Tibial artery (tissue), 4 donors: ENCODE data around the gene SMC5.

Source experiments
- DNase-seq, 2 donors: peaks; one replicate each; pipeline ENCODE4 v3.0.0-alpha.2; 2019
- H3K27ac ChIP-seq, 2 donors: fragments of 200-600 bp; sonication (generic) in 1 of 2; 1 replicate in 1 of 2; 2 replicates in 1 of 2; pipeline ENCODE4 v1.5.1; 2018 to 2019; ENCODE audit warnings: mild to moderate bottlenecking in 1 of 2
- H3K27me3 ChIP-seq, 2 donors: fragments of 200-600 bp; sonication (generic) in 1 of 2; one replicate each; pipeline versions ENCODE4 v1.5.1 to v1.6.0; 2016 to 2019
- H3K36me3 ChIP-seq, 3 donors: fragments of 200-600 bp; sonication (generic) in 2 of 3; one replicate each; pipeline ENCODE4 v1.5.1; 2016 to 2019; ENCODE audit warnings: mild to moderate bottlenecking in 2 of 3
- H3K4me1 ChIP-seq, 4 donors: fragments of 200-600 bp; sonication (generic) in 2 of 4; 1 replicate in 3 of 4; 2 replicates in 1 of 4; pipeline ENCODE4 v1.5.1; 2016 to 2019
- H3K4me3 ChIP-seq, 2 donors: fragments of 200-600 bp; sonication (generic) in 1 of 2; 1 replicate in 1 of 2; 2 replicates in 1 of 2; pipeline ENCODE4 v1.5.1; 2018 to 2019; ENCODE audit warnings: mild to moderate bottlenecking in 2 of 2
- H3K9me3 ChIP-seq, 3 donors: fragments of 200-600 bp; sonication (generic) in 1 of 3; one replicate each; pipeline ENCODE4 v1.5.1; 2016 to 2019
- intact Hi-C: fragments of 100-400 bp; cut with DNase I; formaldehyde crosslinking; loops from one replicate; pipeline ENCODE4 v1.15.0; 2023; ENCODE audit warnings: low total_unique reads
- TF ChIP-seq, protein P1 (sequence below), 2 experiments: fragments of 200-600 bp in 1 of 2; fragments of 450-650 bp in 1 of 2; IDR thresholded peaks; one replicate each; pipeline ENCODE4 v1.5.1; 2017 to 2019; ENCODE audit warnings: antibody characterized with exemption in 2 of 2, mild to moderate bottlenecking in 1 of 2, moderate library complexity in 1 of 2

SMC5 gene

GRCh38 chr9:70297141-70297540, 38.4 kb downstream of the SMC5 start:
- intact Hi-C loops: no loop called here
- no peak overlapping the region for H3K4me3 ChIP-seq

DNA sequence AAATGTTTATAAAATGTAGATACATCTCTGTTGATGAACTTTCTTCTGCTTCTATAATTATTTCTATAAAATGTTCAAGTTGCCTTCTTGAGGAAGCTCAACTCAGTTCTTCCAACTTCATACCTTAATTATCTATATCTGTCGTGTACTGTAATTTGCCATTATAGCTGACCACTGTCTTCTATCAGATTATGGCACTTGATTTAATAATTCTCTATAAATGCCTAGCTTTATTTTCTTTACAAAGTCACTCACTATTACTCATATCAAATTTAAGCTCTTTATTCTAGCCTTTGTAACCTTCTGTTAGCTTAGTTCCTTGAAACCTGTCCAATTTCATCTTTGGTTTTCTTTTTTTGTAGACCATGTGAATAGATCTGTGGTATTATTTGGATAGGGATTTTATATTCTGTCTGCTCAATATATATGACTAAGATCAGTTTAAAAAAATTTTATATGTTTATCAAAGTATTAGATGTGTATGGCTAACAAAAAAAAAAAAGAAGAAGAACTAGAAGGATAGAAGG, 39.5 kb downstream of the SMC5 start:
- no peaks in the 10 kb centered on the region for H3K9me3 ChIP-seq
- intact Hi-C loops: no loop called here
- TF ChIP-seq, protein P1, sequence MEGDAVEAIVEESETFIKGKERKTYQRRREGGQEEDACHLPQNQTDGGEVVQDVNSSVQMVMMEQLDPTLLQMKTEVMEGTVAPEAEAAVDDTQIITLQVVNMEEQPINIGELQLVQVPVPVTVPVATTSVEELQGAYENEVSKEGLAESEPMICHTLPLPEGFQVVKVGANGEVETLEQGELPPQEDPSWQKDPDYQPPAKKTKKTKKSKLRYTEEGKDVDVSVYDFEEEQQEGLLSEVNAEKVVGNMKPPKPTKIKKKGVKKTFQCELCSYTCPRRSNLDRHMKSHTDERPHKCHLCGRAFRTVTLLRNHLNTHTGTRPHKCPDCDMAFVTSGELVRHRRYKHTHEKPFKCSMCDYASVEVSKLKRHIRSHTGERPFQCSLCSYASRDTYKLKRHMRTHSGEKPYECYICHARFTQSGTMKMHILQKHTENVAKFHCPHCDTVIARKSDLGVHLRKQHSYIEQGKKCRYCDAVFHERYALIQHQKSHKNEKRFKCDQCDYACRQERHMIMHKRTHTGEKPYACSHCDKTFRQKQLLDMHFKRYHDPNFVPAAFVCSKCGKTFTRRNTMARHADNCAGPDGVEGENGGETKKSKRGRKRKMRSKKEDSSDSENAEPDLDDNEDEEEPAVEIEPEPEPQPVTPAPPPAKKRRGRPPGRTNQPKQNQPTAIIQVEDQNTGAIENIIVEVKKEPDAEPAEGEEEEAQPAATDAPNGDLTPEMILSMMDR (IDR thresholded peaks at IDR 0.05): no peak
- no peaks in the 10 kb centered on the region for H3K27me3 ChIP-seq
- no peak overlapping the region for H3K27ac ChIP-seq
- no peak for DNase-seq
- H3K4me1 ChIP-seq: no peaks in the 10 kb centered on the region
- peaks cover 40 to 50% (median 40%) of the 10 kb centered on the region in 3 donors for H3K36me3 ChIP-seq
- no peak overlapping the region for H3K4me3 ChIP-seq

More at GRCh38 chr9:70297141-70297540, 38.4 kb downstream of the SMC5 start:
- H3K4me1 ChIP-seq: no peaks in the 10 kb centered on the region
- peaks cover 0 to 3% (median 0%) of the 10 kb centered on the region in 3 donors for H3K9me3 ChIP-seq
- H3K36me3 ChIP-seq: peaks cover 39 to 45% (median 41%) of the 10 kb centered on the region in 3 donors
- TF ChIP-seq, protein P1 (IDR thresholded peaks at IDR 0.05): no peak
- H3K27me3 ChIP-seq: no peaks in the 10 kb centered on the region
- DNase-seq: no peak
- no peak overlapping the region for H3K27ac ChIP-seq

GRCh38 chr9:70303268-70303667, 44.5 kb downstream of the SMC5 start:
- Histone ChIP-seq H3K4me3 (no peak overlapping the region), H3K27me3 (no peaks in the 10 kb centered on the region), H3K36me3 (peaks cover 35 to 67% (median 64%) of the 10 kb centered on the region in 3 donors), H3K27ac (no peak overlapping the region), H3K4me1 (no peaks in the 10 kb centered on the region), H3K9me3 (no peaks in the 10 kb centered on the region)
- TF ChIP-seq, protein P1 (IDR thresholded peaks at IDR 0.05): no peak
- intact Hi-C loops: no loop called here
- no peak for DNase-seq

DNA sequence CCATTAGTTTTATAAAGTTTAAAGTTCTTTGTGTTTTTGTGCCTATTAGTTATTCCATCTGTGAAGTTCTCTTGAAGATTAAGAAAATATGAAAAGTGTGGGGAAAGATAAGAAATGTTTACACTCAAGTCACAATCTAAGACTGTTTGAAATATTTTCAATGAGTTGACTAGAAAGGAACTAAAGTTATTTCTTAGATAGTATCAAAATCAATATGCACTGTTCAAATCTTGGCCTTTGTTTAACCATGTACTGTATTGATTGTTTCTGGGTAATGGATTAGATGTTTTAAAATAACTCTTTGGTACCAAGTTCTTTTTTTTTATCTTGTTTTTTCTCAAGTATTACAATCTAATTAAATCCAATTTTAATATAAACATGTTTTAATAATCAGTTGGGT, 46.0 kb downstream of the SMC5 start:
- Histone ChIP-seq H3K4me3 (no peak overlapping the region), H3K9me3 (no peaks in the 10 kb centered on the region), H3K27me3 (no peaks in the 10 kb centered on the region), H3K27ac (no peak overlapping the region), H3K4me1 (no peaks in the 10 kb centered on the region), H3K36me3 (peaks cover 28 to 61% (median 59%) of the 10 kb centered on the region in 3 donors)
- TF ChIP-seq, protein P1 (IDR thresholded peaks at IDR 0.05): no peak
- intact Hi-C loops: no loop called here
- DNase-seq: no peak

- TF ChIP-seq, protein P1 (IDR thresholded peaks at IDR 0.05): no peak
- no peaks in the 10 kb centered on the region for H3K9me3 ChIP-seq
- H3K36me3 ChIP-seq: peaks cover 33 to 78% (median 51%) of the 10 kb centered on the region in 3 donors
- intact Hi-C loops: no loop called here
- no peak for DNase-seq
- no peak overlapping the region for H3K4me3 ChIP-seq
- H3K27ac ChIP-seq: no peak overlapping the region
- H3K27me3 ChIP-seq: no peaks in the 10 kb centered on the region
- no peaks in the 10 kb centered on the region for H3K4me1 ChIP-seq
These were observed 56.6 kb downstream of the SMC5 start for GRCh38 chr9:70315389-70315788.

GRCh38 chr9:70318002-70318401, 59.2 kb downstream of the SMC5 start:
- peaks cover 32 to 80% (median 61%) of the 10 kb centered on the region in 3 donors for H3K36me3 ChIP-seq
- intact Hi-C loops: no loop called here

More at GRCh38 chr9:70318002-70318401, 59.2 kb downstream of the SMC5 start:
- H3K27ac ChIP-seq: no peak overlapping the region
- TF ChIP-seq, protein P1 (IDR thresholded peaks at IDR 0.05): no peak
- H3K27me3 ChIP-seq: no peaks in the 10 kb centered on the region
- DNase-seq: no peak
- no peaks in the 10 kb centered on the region for H3K4me1 ChIP-seq
- no peak overlapping the region for H3K4me3 ChIP-seq
- H3K9me3 ChIP-seq: no peaks in the 10 kb centered on the region
